ENCODE results near the gene LPCAT2.

Gene LPCAT2

GRCh38 chr16:55630774-55631173, 121.9 kb downstream of the LPCAT2 start:
- Histone ChIP-seq H3K9me3 (peaks cover 3% of the 10 kb centered on the region; the same call in 1 of the 2 replicates), H3K4me1 (peaks cover 11% of the 10 kb centered on the region), H3K36me3 (no peaks in the 10 kb centered on the region), H3K27me3 (no peaks in the 10 kb centered on the region), H3K4me3 (ENCODE audit: low read depth, low read length) (no peak overlapping the region)
- TF ChIP-seq, protein P1, sequence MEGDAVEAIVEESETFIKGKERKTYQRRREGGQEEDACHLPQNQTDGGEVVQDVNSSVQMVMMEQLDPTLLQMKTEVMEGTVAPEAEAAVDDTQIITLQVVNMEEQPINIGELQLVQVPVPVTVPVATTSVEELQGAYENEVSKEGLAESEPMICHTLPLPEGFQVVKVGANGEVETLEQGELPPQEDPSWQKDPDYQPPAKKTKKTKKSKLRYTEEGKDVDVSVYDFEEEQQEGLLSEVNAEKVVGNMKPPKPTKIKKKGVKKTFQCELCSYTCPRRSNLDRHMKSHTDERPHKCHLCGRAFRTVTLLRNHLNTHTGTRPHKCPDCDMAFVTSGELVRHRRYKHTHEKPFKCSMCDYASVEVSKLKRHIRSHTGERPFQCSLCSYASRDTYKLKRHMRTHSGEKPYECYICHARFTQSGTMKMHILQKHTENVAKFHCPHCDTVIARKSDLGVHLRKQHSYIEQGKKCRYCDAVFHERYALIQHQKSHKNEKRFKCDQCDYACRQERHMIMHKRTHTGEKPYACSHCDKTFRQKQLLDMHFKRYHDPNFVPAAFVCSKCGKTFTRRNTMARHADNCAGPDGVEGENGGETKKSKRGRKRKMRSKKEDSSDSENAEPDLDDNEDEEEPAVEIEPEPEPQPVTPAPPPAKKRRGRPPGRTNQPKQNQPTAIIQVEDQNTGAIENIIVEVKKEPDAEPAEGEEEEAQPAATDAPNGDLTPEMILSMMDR (IDR thresholded peaks at IDR 0.05; ENCODE audit: low read depth, low read length): no peak
- no peak for DNase-seq

GRCh38 chr16:55632259-55632658, 123.4 kb downstream of the LPCAT2 start:
- Histone ChIP-seq H3K27me3 (no peaks in the 10 kb centered on the region), H3K9me3 (peaks cover 3% of the 10 kb centered on the region; the same call in 1 of the 2 replicates), H3K4me3 (ENCODE audit: low read depth, low read length) (no peak overlapping the region), H3K36me3 (no peaks in the 10 kb centered on the region), H3K4me1 (peaks cover 17% of the 10 kb centered on the region)
- no peak for DNase-seq
- TF ChIP-seq, protein P1 (IDR thresholded peaks at IDR 0.05; ENCODE audit: low read depth, low read length): no peak

DNA sequence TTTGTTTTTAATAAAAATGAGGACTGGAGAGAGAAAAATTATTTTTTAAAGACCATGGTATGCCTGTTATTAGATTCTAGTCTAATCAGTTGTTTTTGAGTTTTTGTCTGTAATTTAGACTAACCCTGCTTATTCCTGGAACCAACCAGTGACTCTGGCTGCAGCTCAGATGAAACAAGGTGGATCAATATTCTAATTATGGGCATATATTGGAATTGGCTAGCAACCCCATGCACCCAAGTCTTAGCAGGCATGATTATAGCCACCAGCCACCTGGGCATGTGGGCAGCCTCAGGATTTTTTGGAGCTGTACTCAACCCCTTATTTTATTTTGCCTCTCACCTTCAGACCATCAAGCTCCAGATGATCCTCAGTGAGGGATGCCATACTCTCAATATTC, 125.3 kb downstream of the LPCAT2 start:
- H3K9me3 ChIP-seq: peaks cover 3% of the 10 kb centered on the region; the same call in 1 of the 2 replicates
- TF ChIP-seq, protein P1 (IDR thresholded peaks at IDR 0.05; ENCODE audit: low read depth, low read length): no peak
- H3K4me1 ChIP-seq: peaks cover 17% of the 10 kb centered on the region
- H3K36me3 ChIP-seq: no peaks in the 10 kb centered on the region
- no peak for DNase-seq
- H3K27me3 ChIP-seq: no peaks in the 10 kb centered on the region
- no peak overlapping the region for H3K4me3 ChIP-seq (ENCODE audit: low read depth, low read length)

All from BE2C (cell line).